Neuronal stem cell (in vitro differentiated cells): ENCODE measurements around the gene TYR.
"Not testable (repeated sequence)": the region's sequence is repeated elsewhere in the genome, so short reads cannot be mapped to it uniquely, and the experiment has no call there.

ENCODE experiments used
- DNase-seq: peaks from one replicate; pipeline ENCODE4 v3.0.0-alpha.2; 2013; ENCODE audit warnings: low spot score
- H2AFZ ChIP-seq: one replicate; pipeline ENCODE4 v1.6.1; 2013; ENCODE audit warnings: mild to moderate bottlenecking, low read length, inconsistent platforms
- H2AK5ac ChIP-seq: 2 replicates; pipeline ENCODE4 v1.6.1; 2013; ENCODE audit warnings: low read depth, mild to moderate bottlenecking, inconsistent platforms, low read length, moderate library complexity, mixed read lengths
- H2BK120ac ChIP-seq: 2 replicates; pipeline ENCODE4 v1.6.1; 2013; ENCODE audit warnings: low read depth, mild to moderate bottlenecking, inconsistent platforms, low read length, moderate library complexity, mixed read lengths
- H2BK12ac ChIP-seq: one replicate; pipeline ENCODE4 v1.6.1; 2013; ENCODE audit warnings: low read length, inconsistent platforms
- H2BK15ac ChIP-seq: 2 replicates; pipeline ENCODE4 v1.6.1; 2013; ENCODE audit warnings: mild to moderate bottlenecking, low read length, inconsistent platforms, mixed read lengths
- H2BK5ac ChIP-seq: one replicate; pipeline ENCODE4 v1.6.1; 2013; ENCODE audit warnings: inconsistent platforms, mild to moderate bottlenecking, low read length, moderate library complexity
- H3K14ac ChIP-seq: one replicate; pipeline ENCODE4 v1.6.1; 2013; ENCODE audit warnings: low read length, inconsistent platforms
- H3K18ac ChIP-seq: 2 replicates; pipeline ENCODE4 v1.6.1; 2013; ENCODE audit warnings: low read length, inconsistent platforms
- H3K23ac ChIP-seq: 2 replicates; pipeline ENCODE4 v1.6.1; 2013; ENCODE audit warnings: low read depth, mild to moderate bottlenecking, mixed read lengths, low read length, inconsistent platforms; ENCODE audit not compliant: poor library complexity
- H3K27ac ChIP-seq: replicated peaks from 3 replicates; pipeline ENCODE4 v1.5.1; 2013; ENCODE audit warnings: low read length, inconsistent platforms
- H3K27me3 ChIP-seq, 3 experiments: 2 replicates each; pipeline ENCODE4 v1.6.1; 2013; ENCODE audit warnings: low read length in 3 of 3, mild to moderate bottlenecking in 2 of 3, inconsistent platforms in 1 of 3, low read depth in 1 of 3, mixed read lengths in 1 of 3, moderate library complexity in 1 of 3; ENCODE audit not compliant: control insufficient read depth in 3 of 3, insufficient read depth in 3 of 3
- H3K36me3 ChIP-seq, 2 donors: replicated peaks in 1 of 2; 2 replicates each; pipeline ENCODE4 v1.6.1; 2013; ENCODE audit warnings: low read length in 2 of 2; ENCODE audit not compliant: control insufficient read depth in 2 of 2, insufficient read depth in 2 of 2
- H3K4ac ChIP-seq: 2 replicates; pipeline ENCODE4 v1.6.1; 2013; ENCODE audit warnings: inconsistent platforms, mild to moderate bottlenecking, low read length, moderate library complexity
- H3K4me1 ChIP-seq, 2 donors: 1 replicate in 1 of 2; 2 replicates in 1 of 2; pipeline ENCODE4 v1.6.1; 2013; ENCODE audit warnings: low read length in 2 of 2, low read depth in 1 of 2; ENCODE audit not compliant: control insufficient read depth in 2 of 2, insufficient read depth in 1 of 2
- H3K4me2 ChIP-seq: one replicate; pipeline ENCODE4 v1.6.1; 2013; ENCODE audit warnings: mild to moderate bottlenecking, low read length, inconsistent platforms; ENCODE audit not compliant: insufficient read depth, poor library complexity, severe bottlenecking
- H3K4me3 ChIP-seq, 2 donors: 2 replicates each; pipeline ENCODE4 v1.5.1; 2013; ENCODE audit warnings: low read length in 2 of 2, mild to moderate bottlenecking in 2 of 2, inconsistent platforms in 1 of 2, moderate library complexity in 1 of 2
- H3K79me1 ChIP-seq: one replicate; pipeline ENCODE4 v1.6.1; 2013; ENCODE audit warnings: low read depth, mild to moderate bottlenecking, inconsistent platforms, low read length, moderate library complexity
- H3K9ac ChIP-seq: one replicate; pipeline ENCODE4 v1.6.1; 2013; ENCODE audit warnings: mild to moderate bottlenecking, low read depth, low read length, inconsistent platforms; ENCODE audit not compliant: poor library complexity
- H3K9me3 ChIP-seq, 2 donors: replicated peaks in 1 of 2; 2 replicates each; pipeline versions ENCODE3 to v1.6.1; 2013; ENCODE audit warnings: low read length in 2 of 2, mild to moderate bottlenecking in 2 of 2, inconsistent platforms in 1 of 2, low read depth in 1 of 2, mixed read lengths in 1 of 2, moderate library complexity in 1 of 2; ENCODE audit not compliant: control insufficient read depth in 2 of 2, insufficient read depth in 1 of 2
- H4K8ac ChIP-seq: one replicate; pipeline ENCODE4 v1.6.1; 2013; ENCODE audit warnings: low read depth, mild to moderate bottlenecking, inconsistent platforms, low read length, moderate library complexity
- H4K91ac ChIP-seq: one replicate; pipeline ENCODE4 v1.6.1; 2013; ENCODE audit warnings: low read length, low read depth, mild to moderate bottlenecking, inconsistent platforms; ENCODE audit not compliant: poor library complexity
- WGBS, 2 donors: extraction: QIAGEN DNeasy Blood & Tissue Kit; methylation state at CpG; one replicate each; pipeline ENCODE4 v1.1.7; 2013; ENCODE audit warnings: missing lambda C conversion rate in 2 of 2, mixed read lengths in 1 of 2; ENCODE audit not compliant: insufficient read length in 2 of 2, insufficient replicate concordance in 1 of 2; ENCODE audit errors: extremely low coverage in 2 of 2; 5-methylcytosine and 5-hydroxymethylcytosine counted together

Gene TYR

GRCh38 chr11:89303029-89303428, 125.4 kb downstream of the TYR start:
- H3K4me3 ChIP-seq, H2BK5ac ChIP-seq, H3K23ac ChIP-seq, H3K9me3 ChIP-seq, H3K18ac ChIP-seq, H3K36me3 ChIP-seq, H2BK12ac ChIP-seq, H3K4ac ChIP-seq, H2AFZ ChIP-seq, H3K27ac ChIP-seq, H4K91ac ChIP-seq, DNase-seq, H4K8ac ChIP-seq, H2BK120ac ChIP-seq, H3K9ac ChIP-seq, H3K79me1 ChIP-seq, H2BK15ac ChIP-seq, H2AK5ac ChIP-seq, H3K14ac ChIP-seq, H3K4me1 ChIP-seq, H3K27me3 ChIP-seq, H3K4me2 ChIP-seq: not testable (repeated sequence)
- no CpG with 5 or more reads among the region's 1 CpG for WGBS, 2 donors

GRCh38 chr11:89308272-89308671, 130.6 kb downstream of the TYR start:
- H3K4me2 ChIP-seq, H4K8ac ChIP-seq, H3K4me3 ChIP-seq, H3K79me1 ChIP-seq, H2BK5ac ChIP-seq, H2AK5ac ChIP-seq, H3K4ac ChIP-seq, H3K14ac ChIP-seq, H3K23ac ChIP-seq, H2BK120ac ChIP-seq, DNase-seq, H2BK12ac ChIP-seq, H3K27ac ChIP-seq, H4K91ac ChIP-seq, H3K27me3 ChIP-seq, H3K9me3 ChIP-seq, H2AFZ ChIP-seq, H3K9ac ChIP-seq, H3K36me3 ChIP-seq, H3K18ac ChIP-seq, H3K4me1 ChIP-seq, H2BK15ac ChIP-seq: not testable (repeated sequence)
- WGBS, 2 donors: no CpG with 5 or more reads among the region's 1 CpG

- H3K4me2 ChIP-seq, H3K79me1 ChIP-seq, H4K8ac ChIP-seq, DNase-seq, H3K36me3 ChIP-seq, H2BK12ac ChIP-seq, H3K4me1 ChIP-seq, H3K27ac ChIP-seq, H3K4ac ChIP-seq, H2AK5ac ChIP-seq, H3K18ac ChIP-seq, H2AFZ ChIP-seq, H3K9me3 ChIP-seq, H4K91ac ChIP-seq, H3K4me3 ChIP-seq, H3K27me3 ChIP-seq, H2BK15ac ChIP-seq, H2BK120ac ChIP-seq, H3K14ac ChIP-seq, H3K23ac ChIP-seq, H2BK5ac ChIP-seq, H3K9ac ChIP-seq: not testable (repeated sequence)
- no CpG with 5 or more reads among the region's 3 CpGs for WGBS, 2 donors
Observed at GRCh38 chr11:89309321-89309985, 131.8 kb downstream of the TYR start.

- not testable (repeated sequence) for H4K91ac ChIP-seq, H3K23ac ChIP-seq, H3K9ac ChIP-seq, H3K18ac ChIP-seq, H3K14ac ChIP-seq, H3K4me3 ChIP-seq, H2BK15ac ChIP-seq, H3K79me1 ChIP-seq, H2BK12ac ChIP-seq, H3K9me3 ChIP-seq, H2AFZ ChIP-seq, H3K4ac ChIP-seq, H2BK120ac ChIP-seq, H2BK5ac ChIP-seq, H3K27me3 ChIP-seq, H4K8ac ChIP-seq, H3K36me3 ChIP-seq, H3K4me2 ChIP-seq, H3K4me1 ChIP-seq, H3K27ac ChIP-seq, DNase-seq, H2AK5ac ChIP-seq
- WGBS, 2 donors: no CpG with 5 or more reads among the region's 3 CpGs
Observed at GRCh38 chr11:89310607-89311006, 132.9 kb downstream of the TYR start.
